ENCODE results near the gene SH3BP5. TPM values are rescaled to one million over a fixed set of nuclear protein-coding genes. Genes with fewer than 3 reads are reported as not detected.

The SH3BP5 gene
- total and polyA plus RNA-seq, 5 donors, result 12.9 to 26.6 (median 15.3) TPM

DNA sequence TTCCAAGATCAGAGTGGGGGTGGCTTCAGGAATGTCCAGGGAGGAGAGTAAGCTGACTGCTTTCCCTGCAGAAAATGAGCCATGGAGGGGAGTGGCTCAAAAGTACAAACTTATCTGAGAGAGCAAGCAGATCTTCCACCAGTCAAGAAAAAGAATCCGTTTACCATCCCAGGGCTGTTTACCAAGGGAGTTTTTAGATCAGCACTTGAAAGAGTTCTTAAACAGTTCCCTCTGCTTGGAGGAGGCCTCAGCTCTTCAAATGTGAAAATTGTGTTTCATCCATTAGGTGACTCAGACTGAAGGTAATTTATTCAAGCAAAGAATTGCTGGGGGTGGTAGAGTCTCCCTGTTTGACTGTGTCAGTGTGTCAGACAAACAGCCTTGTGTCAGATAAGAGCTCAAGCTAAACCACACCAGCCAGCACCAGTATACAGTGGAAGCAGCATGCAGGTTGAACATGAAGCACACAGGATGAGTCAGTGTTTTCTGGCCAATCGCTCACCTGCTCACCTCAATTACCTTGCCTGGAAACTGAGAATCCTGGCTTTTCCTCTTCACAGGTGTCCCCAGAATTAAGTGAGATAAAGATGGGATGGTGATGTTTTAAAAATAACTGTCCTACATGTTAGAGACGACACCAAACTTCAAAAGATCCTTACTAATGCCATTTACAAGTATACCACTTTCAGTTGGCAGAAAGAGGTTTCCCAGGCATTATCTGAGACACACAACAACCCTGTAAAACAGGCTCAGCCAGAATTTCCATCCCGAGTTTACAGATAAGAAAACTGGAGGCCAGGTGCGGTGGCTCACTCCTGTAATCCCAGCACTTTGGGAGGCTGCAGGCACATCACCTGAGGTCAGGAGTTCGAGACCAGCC lies 21.7 kb downstream of the SH3BP5 start:
- Histone ChIP-seq H3K9me3 (ENCODE audit: control insufficient read depth, low read length) (no peaks in the 10 kb centered on the region), H3K4me3 (ENCODE audit: low read length) (no peak overlapping the region), H3K4me1 (ENCODE audit: control insufficient read depth, insufficient read depth, low read length) (peaks cover 19% of the 10 kb centered on the region), H3K27me3 (ENCODE audit: control insufficient read depth, insufficient read depth) (no peaks in the 10 kb centered on the region), H3K27ac (ENCODE audit: low read length) (no peak overlapping the region)
- WGBS, result 82% methylated on average over 6 of the region's 6 CpGs
- ATAC-seq (peak; percentile 28 to 48), DNase-seq (no peak)
- intact Hi-C loops (cut with DNase I), result no loop called here

DNA sequence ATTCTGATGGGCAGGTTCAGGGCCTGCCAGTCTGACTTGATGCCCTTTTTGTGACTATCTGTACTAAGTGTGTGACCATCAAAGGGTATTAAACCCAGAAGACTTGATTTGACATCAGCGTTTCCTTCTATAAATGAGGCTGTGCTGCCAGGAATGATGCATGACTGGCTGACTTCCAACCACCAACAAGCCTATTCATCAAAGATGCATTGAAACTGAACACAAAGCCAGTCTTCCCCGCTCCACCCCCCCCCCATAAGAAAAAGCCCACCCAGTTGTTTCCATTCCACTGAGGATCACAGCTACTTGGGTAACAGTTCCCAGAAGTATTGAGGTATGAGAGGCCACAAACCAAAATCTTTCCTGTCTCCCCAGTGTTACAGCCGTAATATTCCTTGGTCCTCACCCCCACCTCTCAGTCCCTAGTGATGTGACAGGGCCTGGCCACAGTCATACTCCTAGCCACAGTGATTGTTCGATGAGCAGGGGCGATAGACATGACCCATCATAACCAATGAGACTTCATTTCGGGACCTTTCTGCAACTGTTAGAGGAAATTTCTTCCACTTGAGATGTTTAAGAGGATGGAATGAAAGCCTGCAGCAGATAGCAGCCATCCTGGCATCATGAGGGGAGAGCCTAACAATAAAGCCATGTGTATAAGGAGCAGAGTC lies 22.6 kb downstream of the SH3BP5 start:
- DNase-seq, result no peak
- Histone ChIP-seq H3K27ac (ENCODE audit: low read length) (no peak overlapping the region), H3K4me1 (ENCODE audit: control insufficient read depth, insufficient read depth, low read length) (peaks cover 15% of the 10 kb centered on the region), H3K27me3 (ENCODE audit: control insufficient read depth, insufficient read depth) (no peaks in the 10 kb centered on the region), H3K4me3 (ENCODE audit: low read length) (no peak overlapping the region), H3K9me3 (ENCODE audit: control insufficient read depth, low read length) (no peaks in the 10 kb centered on the region)
- ATAC-seq, result peak in 1 of 2 donors; percentile 17
- WGBS, result 65% methylated on average over 6 of the region's 6 CpGs
- intact Hi-C loops (cut with DNase I), result no loop called here

DNA sequence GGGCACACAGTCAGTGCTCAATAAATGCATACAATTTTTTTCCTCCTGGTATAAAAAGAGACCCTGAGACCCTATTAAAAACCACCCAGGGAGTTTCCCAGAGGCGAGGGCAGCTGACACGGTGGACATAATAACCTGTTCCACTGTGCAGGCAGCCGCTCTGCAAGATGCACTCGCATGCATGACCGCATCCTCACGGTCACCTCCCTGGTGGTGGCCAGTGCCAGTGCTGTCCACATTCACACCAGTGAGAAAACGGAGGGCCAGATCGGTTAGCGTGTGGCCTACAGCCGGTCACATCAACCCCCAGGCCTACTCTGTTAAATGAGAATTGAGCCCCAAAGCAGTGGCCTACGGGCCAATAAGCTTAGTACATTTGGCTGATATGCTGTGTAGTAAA lies 24.8 kb downstream of the SH3BP5 start:
- no peaks in the 10 kb centered on the region for H3K9me3 ChIP-seq (ENCODE audit: control insufficient read depth, low read length)
- no peak for ATAC-seq
- peaks cover 16% of the 10 kb centered on the region for H3K4me1 ChIP-seq (ENCODE audit: control insufficient read depth, insufficient read depth, low read length)
- WGBS, result 96% methylated on average over 11 of the region's 11 CpGs
- no peak overlapping the region for H3K4me3 ChIP-seq (ENCODE audit: low read length)
- intact Hi-C loops (cut with DNase I), result no loop called here
- no peaks in the 10 kb centered on the region for H3K27me3 ChIP-seq (ENCODE audit: control insufficient read depth, insufficient read depth)
- H3K27ac ChIP-seq (ENCODE audit: low read length), result no peak overlapping the region
- DNase-seq, result no peak

DNA sequence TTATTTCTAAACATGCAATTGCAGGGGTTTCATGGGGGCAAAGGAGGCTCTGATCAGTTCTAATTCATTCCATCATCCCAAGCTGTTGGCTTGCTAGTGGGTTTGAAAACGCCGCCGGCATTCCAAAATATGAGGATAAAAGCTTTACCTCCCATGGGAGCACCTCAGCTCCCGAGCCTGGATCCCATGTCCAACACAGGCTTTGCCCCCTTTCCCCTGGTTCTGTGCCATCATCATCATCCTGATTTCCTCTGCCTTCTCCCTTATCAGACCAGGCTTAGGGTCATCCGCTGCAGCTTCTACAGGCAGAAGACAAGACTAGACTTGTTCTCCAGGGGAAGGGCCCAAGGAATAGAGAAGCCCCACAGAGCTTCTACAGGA lies 25.4 kb downstream of the SH3BP5 start:
- no peaks in the 10 kb centered on the region for H3K27me3 ChIP-seq (ENCODE audit: control insufficient read depth, insufficient read depth)
- H3K4me1 ChIP-seq (ENCODE audit: control insufficient read depth, insufficient read depth, low read length), result peaks cover 16% of the 10 kb centered on the region
- H3K27ac ChIP-seq (ENCODE audit: low read length), result no peak overlapping the region
- no peak overlapping the region for H3K4me3 ChIP-seq (ENCODE audit: low read length)
- no peaks in the 10 kb centered on the region for H3K9me3 ChIP-seq (ENCODE audit: control insufficient read depth, low read length)
- no peak for ATAC-seq
- WGBS, result 77% methylated on average over 5 of the region's 5 CpGs
- DNase-seq, result no peak
- intact Hi-C loops (cut with DNase I), result no loop called here

DNA sequence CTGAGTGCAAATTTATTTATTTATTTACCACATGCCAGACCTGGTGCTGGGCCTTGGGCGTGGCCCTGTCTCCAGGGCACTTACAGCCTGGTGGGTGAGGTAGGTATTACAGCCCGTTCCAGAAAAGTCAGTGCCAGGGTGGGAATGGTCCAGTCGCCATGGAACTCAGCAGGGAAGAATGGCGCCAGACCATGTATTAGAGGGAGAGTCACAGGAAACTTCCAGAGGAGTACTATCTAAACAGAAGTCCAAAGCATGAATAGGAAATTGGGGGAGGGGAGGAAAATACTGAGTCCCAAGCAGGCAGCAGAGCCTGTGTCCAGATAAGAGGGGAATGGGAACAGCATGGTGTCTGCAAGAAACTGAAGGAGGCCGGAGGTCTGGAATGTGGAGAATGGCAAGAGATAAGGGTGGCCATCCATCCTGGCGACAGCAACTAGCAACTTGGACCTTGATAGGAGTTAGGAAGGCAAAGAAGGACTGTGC lies 27.0 kb downstream of the SH3BP5 start:
- H3K4me1 ChIP-seq (ENCODE audit: control insufficient read depth, insufficient read depth, low read length), result peaks cover 18% of the 10 kb centered on the region
- ATAC-seq (peak; percentile 22 to 35), DNase-seq (no peak)
- WGBS, result 48% methylated on average over 6 of the region's 6 CpGs
- H3K27ac ChIP-seq (ENCODE audit: low read length), result no peak overlapping the region
- no peaks in the 10 kb centered on the region for H3K27me3 ChIP-seq (ENCODE audit: control insufficient read depth, insufficient read depth)
- no peaks in the 10 kb centered on the region for H3K9me3 ChIP-seq (ENCODE audit: control insufficient read depth, low read length)
- intact Hi-C loops (cut with DNase I), result no loop called here
- H3K4me3 ChIP-seq (ENCODE audit: low read length), result no peak overlapping the region

DNA sequence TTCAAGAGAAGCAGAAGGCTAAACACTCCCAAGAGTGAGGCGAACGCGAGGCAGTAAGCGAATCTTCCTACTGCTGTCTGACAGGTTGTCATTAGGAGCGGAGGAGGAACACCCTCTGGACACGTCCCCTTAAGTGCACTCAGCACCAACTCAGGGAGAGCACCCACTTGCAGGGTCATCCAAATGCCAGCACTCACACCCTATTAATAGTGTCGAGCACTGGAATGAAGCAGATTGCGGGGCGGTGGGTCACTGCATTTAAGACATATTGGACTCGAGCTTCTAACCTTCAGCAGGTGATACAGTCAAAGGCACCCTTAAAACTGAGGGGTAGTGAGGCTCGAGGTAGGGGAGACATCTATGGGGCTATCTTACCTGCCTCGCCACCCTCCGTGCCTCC lies 28.7 kb downstream of the SH3BP5 start:
- no peak for DNase-seq
- intact Hi-C loops (cut with DNase I), result no loop called here
- ATAC-seq, result peak; percentile 43 to 57
- H3K4me3 ChIP-seq (ENCODE audit: low read length), result no peak overlapping the region
- H3K27ac ChIP-seq (ENCODE audit: low read length), result no peak overlapping the region
- H3K9me3 ChIP-seq (ENCODE audit: control insufficient read depth, low read length), result no peaks in the 10 kb centered on the region
- H3K4me1 ChIP-seq (ENCODE audit: control insufficient read depth, insufficient read depth, low read length), result peaks cover 17% of the 10 kb centered on the region
- 72% methylated on average over 13 of the region's 13 CpGs for WGBS
- H3K27me3 ChIP-seq (ENCODE audit: control insufficient read depth, insufficient read depth), result no peaks in the 10 kb centered on the region

DNA sequence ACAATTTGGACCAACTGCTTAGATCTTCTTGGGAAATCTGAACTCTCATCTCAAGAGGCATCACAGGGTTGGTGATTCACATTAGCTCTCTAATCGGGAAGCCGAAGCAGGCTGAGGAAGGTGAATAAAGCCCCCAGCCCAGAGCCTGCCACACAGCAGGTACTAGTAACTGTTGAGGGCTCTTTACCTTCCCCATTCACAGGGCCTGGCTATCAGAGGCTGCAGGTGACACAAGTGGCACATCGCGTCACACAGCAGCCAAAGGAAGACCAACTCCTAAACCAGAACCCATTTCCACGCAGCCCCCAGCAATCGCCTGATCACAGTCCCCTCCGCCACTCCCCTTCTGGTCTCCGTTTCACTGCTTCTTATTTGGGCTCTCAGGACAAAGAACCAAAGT lies 29.2 kb downstream of the SH3BP5 start:
- Histone ChIP-seq H3K4me1 (ENCODE audit: control insufficient read depth, insufficient read depth, low read length) (peaks cover 17% of the 10 kb centered on the region), H3K27me3 (ENCODE audit: control insufficient read depth, insufficient read depth) (no peaks in the 10 kb centered on the region), H3K4me3 (ENCODE audit: low read length) (no peak overlapping the region), H3K9me3 (ENCODE audit: control insufficient read depth, low read length) (no peaks in the 10 kb centered on the region), H3K27ac (ENCODE audit: low read length) (no peak overlapping the region)
- ATAC-seq, result no peak
- 92% methylated on average over 8 of the region's 8 CpGs for WGBS
- DNase-seq, result no peak
- intact Hi-C loops (cut with DNase I), result no loop called here

DNA sequence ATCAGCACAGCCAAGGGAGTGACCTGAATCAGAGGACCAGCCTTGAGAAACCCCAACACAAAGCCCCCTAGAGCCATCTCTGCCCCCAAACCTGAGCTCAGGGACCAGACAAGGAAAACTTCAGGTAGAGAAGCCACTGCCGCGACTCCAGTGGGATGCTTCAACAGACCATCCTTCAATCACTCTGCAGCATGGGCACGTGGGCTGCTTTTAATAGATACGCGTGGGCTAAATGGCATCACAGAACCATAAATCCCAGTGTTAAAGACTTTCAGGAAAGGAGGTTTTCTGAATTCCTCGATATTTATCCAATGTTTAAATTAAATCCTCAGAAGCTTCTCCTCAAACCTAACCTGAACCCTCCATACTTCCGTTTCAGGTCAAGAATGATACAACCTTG lies 30.6 kb downstream of the SH3BP5 start:
- Histone ChIP-seq H3K27me3 (ENCODE audit: control insufficient read depth, insufficient read depth) (no peaks in the 10 kb centered on the region), H3K9me3 (ENCODE audit: control insufficient read depth, low read length) (no peaks in the 10 kb centered on the region), H3K4me1 (ENCODE audit: control insufficient read depth, insufficient read depth, low read length) (peaks cover 17% of the 10 kb centered on the region), H3K27ac (ENCODE audit: low read length) (no peak overlapping the region), H3K4me3 (ENCODE audit: low read length) (no peak overlapping the region)
- 97% methylated on average over 7 of the region's 7 CpGs for WGBS
- intact Hi-C loops (cut with DNase I), result no loop called here
- ATAC-seq, result no peak
- no peak for DNase-seq

DNA sequence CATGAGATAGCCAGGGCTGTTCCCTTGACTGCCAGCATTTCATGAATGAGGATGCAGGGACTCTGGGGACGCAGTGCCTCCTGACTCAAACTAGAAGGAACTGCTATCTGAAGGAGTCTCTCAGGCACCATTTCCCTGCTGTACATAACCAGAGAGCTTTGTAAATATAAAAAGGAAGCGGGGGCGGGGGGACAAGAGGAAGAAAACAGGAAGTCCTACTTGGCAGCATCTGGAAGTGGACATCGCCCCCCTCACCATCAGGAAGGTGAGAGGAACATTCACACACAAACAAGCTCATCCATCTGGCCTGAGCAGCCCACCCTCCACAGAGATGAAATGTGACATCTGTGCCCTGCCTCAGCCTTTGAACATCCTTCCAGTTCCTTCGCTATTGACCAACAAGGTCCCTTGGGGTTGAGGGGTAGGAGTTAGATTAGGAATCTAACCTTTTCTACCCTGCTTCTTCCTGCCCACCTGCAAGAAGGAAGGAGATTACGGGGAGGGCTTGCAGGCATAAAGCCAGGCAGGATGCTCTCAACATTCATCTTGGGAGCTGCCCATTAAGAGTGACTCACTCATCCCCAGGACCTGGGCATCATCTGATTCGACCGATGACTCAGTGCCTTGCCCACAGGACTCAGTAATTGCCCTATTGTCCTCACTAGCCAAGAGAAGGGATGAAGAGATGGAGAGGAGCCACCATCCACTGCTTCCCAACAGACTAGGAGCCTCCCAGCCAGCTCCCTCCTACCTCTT lies 31.9 kb downstream of the SH3BP5 start:
- peak; percentile 47 to 65 for ATAC-seq
- H3K4me3 ChIP-seq (ENCODE audit: low read length), result no peak overlapping the region
- peaks cover 15% of the 10 kb centered on the region for H3K4me1 ChIP-seq (ENCODE audit: control insufficient read depth, insufficient read depth, low read length)
- H3K9me3 ChIP-seq (ENCODE audit: control insufficient read depth, low read length), result no peaks in the 10 kb centered on the region
- WGBS, result 53% methylated on average over 8 of the region's 8 CpGs
- intact Hi-C loops (cut with DNase I), result no loop called here
- H3K27ac ChIP-seq (ENCODE audit: low read length), result no peak overlapping the region
- no peaks in the 10 kb centered on the region for H3K27me3 ChIP-seq (ENCODE audit: control insufficient read depth, insufficient read depth)
- peak in 1 of 3 donors; percentile 48 for DNase-seq

DNA sequence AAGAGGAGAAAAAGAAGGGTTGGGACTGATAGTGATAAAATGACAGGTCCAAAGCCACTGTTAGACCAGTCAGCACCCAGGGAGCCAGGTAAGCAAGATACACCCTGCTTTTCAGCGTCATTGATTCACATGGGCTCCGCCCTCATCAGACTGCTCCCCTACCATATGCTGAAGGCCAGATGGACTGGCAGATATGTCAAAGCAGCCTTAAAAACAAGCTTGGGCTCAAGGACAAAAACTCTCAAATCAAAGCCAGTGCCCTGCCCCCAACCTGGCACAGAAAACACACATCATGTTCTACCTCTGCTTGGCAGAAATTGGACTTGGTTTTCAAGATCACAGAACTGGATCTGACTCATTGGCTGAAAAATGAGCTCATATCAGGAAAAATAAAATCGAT lies 33.4 kb downstream of the SH3BP5 start:
- ATAC-seq, result no peak
- 85% methylated on average over 3 of the region's 3 CpGs for WGBS
- Histone ChIP-seq H3K4me1 (ENCODE audit: control insufficient read depth, insufficient read depth, low read length) (peaks cover 16% of the 10 kb centered on the region), H3K4me3 (ENCODE audit: low read length) (no peak overlapping the region), H3K27ac (ENCODE audit: low read length) (no peak overlapping the region), H3K9me3 (ENCODE audit: control insufficient read depth, low read length) (no peaks in the 10 kb centered on the region), H3K27me3 (ENCODE audit: control insufficient read depth, insufficient read depth) (no peaks in the 10 kb centered on the region)
- intact Hi-C loops (cut with DNase I), result no loop called here
- no peak for DNase-seq

DNA sequence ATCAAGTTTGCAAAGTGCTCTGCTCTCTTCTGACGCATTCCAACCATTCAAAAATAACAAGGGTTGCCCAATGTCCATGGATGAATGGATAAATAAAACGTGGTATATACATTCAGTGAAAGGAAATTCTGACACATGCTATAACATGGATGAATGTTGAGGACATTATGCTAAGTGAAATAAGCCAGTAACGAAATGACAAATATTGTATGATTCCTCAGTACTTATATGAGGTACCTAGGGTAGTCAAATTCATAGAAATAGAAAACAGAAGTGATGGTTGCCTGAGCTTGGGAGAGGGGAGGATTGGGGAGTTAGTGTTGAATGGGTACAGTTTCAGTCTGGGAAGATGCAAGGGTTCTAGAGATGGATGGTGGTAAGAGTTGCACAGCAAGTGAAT lies 33.9 kb downstream of the SH3BP5 start:
- H3K4me1 ChIP-seq (ENCODE audit: control insufficient read depth, insufficient read depth, low read length), result peaks cover 12% of the 10 kb centered on the region
- no peak overlapping the region for H3K4me3 ChIP-seq (ENCODE audit: low read length)

More for the DNA sequence above, 33.9 kb downstream of the SH3BP5 start:
- intact Hi-C loops (cut with DNase I), result no loop called here
- ATAC-seq (no peak), DNase-seq (no peak)
- H3K27me3 ChIP-seq (ENCODE audit: control insufficient read depth, insufficient read depth), result no peaks in the 10 kb centered on the region
- no peak overlapping the region for H3K27ac ChIP-seq (ENCODE audit: low read length)
- 86% methylated on average over 3 of the region's 3 CpGs for WGBS
- no peaks in the 10 kb centered on the region for H3K9me3 ChIP-seq (ENCODE audit: control insufficient read depth, low read length)
